T-helper 2 cell (primary cell): ENCODE results near the gene TAF5.
"Not testable (repeated sequence)": the region's sequence is repeated elsewhere in the genome, so short reads cannot be mapped to it uniquely, and the experiment has no call there.

Experiments
- DNase-seq, 5 experiments: peaks; one replicate each; pipeline versions ENCODE4 v3.0.0 to v3.0.0-alpha.2; 2012 to 2022
- total RNA-seq, 2 donors: gene quantifications; one replicate each; lab custom pipeline; 2026; lab: John Stamatoyannopoulos, UW

Gene TAF5
- total RNA-seq, result 27.5 to 29.6 reads per million in 2 donors

- DNase-seq, result peak; percentile 64 to 98 (median 84)
These were observed at the start of gene TAF5 for GRCh38 chr10:103367782-103368518. TAF5 (plus strand) TSS chr10:103367976; CDS start chr10:103367990, 14 bp downstream.

DNA sequence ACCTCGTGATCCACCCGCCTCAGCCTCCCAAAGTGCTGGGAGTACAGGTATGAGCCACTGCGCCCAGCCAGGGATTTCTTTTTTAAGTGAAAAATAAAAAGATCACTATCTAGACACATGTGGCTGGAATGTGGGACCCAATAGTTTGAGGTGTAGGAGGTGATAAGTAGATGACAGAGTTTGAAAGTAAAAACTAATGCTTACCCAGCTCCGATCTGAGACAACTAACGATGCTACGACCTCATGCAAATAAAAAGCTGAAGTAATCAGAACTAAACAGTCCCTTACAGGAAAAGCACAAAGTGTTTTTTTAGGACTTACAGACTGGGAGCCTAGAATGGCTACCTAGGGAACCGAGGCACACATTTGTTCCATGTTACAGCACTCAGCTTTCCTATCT lies 39.9 kb upstream of the TAF5 start:
- no peak for DNase-seq

GRCh38 chr10:103333934-103334520 lies 33.7 kb upstream of the TAF5 start:
- peak in 1 of 5 experiments; percentile 35 for DNase-seq

DNA sequence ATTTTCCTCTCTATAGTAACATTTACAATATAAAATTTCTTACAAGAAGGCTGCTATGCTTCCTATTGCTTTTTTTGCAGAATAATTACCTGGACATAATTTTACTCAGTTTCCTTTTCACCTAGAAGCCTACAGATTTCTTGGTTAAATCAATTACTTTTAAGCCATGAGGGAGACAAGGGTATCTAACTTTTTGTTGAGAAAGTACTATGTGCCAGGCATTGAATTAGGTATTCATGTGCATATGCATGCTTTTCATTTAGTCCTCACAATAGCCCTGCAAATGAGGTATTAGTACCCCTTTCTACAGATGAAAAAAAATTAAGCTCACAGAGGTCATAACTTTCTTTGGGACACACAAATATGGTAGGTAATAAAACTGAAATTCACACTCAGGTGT lies 33.2 kb upstream of the TAF5 start:
- DNase-seq, result no peak

DNA sequence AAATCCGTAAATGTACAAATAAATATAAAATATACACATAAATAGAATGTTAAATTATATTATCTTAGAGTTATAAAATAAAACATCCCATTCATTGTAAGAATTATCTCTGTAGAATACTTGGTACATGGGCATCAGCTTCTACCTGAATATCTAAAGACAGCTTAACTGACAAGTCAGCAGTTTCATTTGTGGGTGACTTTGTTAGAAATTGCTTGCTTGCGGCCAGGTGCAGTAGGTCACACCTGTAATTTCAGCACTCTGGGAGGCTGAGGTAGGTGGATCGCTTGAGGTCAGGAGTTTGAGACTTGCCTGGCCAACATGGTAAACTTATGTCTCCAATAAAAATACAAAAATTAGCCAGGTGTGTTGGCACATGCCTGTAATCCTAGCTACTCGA lies 31.4 kb upstream of the TAF5 start:
- no peak for DNase-seq

DNA sequence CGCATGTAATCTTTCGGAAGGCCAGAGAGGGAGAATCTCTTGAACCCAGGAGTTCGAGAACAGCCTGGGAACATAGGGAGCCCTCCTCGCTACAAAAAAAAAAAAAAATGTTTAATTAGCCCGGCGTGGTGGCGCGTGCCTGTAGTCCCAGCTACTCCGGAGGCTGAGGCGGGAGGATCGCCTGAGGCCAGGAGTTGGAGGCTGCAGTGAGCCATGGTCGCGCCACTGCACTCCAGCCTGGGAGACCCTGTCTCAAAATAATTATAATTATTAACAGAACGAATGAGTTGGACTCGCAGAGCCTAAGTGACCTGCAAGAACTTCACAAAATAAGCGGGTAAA lies 17.6 kb upstream of the TAF5 start:
- no peak for DNase-seq

DNA sequence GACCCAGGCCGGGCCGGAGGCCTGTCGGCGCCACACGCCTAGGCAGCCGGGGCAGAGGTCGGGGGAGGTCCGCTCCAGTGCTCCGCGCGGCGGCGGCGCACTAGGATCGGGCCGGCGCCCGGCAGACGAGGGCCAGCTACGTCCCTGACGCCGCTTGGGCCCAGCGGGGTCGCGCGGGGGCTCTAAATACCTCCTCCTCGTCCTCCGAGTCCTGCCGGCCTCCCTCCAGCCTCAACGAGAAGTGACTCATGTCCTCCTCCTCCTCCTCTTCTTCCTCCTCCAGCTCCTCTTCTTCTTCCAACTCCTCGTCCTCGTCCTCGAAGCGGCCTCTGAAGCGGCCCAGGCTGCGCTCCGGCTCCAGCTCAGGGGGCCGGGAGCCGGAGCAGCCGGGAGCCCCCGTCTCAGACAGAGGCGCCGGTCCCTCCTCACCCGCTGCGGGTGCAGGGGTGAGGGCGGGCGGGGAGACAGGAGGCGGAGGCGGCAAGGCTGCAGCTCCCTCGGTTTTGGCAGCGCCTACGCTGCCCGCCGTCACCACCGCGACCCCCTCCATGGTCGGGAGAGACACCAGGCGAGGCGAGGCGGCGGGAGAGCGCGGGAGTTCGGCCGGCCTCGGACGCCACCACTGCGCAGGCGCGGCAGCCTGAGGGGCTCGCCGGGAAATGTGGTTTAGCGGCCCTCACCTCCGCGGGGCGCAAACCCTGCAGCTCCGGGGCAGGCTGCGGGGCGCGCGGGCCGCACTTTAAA lies 17.1 kb upstream of the TAF5 start, which contains the start of gene PCGF6:
PCGF6 (minus strand) TSS at position 624 of the 744 bp plus-strand sequence; CDS start at position 550, 74 bp downstream.
- peak; percentile 40 to 75 (median 57) for DNase-seq

DNA sequence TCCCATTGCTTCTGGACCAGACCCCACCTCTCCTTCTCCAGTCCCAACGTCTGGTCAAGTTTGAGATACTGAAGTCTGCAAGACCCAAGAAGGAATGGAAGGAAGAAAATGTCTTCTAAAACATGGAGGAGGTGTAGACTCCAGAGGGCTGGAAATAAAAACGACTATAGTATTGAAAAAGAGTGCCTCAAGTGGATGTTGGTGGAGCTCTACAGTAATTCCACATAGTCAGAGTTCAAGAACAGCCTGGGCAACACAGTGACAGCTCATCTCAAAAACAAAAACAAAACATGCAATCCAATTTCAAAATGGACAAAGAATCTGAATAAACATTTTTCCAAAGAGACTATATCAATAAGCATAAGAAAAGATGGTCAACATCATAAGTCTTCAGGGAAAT lies 14.5 kb upstream of the TAF5 start:
- DNase-seq, result peak in 1 of 5 experiments; percentile 12

DNA sequence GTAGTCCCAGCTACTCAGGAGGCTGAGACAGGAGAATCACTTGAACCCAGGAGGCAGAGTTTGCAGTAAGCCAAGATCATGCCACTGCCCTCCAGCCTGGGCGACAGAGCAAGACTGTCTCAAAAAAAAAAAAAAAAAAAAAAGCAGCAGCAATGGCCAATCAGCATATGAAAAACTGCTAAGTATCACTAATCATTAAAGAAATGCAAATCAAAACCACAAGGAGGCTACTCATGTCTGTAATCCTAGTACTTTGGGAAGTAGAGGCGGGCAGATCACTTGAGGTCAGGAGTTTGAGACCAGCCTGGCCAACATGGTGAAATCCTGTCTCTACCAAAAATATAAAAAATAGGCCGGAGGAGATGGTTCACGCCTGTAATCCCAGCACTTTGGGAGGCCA lies 13.2 kb upstream of the TAF5 start:
- DNase-seq, result not testable (repeated sequence)

- no peak for DNase-seq
These were observed 11.7 kb upstream of the TAF5 start for GRCh38 chr10:103355906-103356599.

- not testable (repeated sequence) for DNase-seq
These were observed 8.3 kb upstream of the TAF5 start for GRCh38 chr10:103359493-103359892.

GRCh38 chr10:103360791-103361190 lies 7.0 kb upstream of the TAF5 start:
- not testable (repeated sequence) for DNase-seq

DNA sequence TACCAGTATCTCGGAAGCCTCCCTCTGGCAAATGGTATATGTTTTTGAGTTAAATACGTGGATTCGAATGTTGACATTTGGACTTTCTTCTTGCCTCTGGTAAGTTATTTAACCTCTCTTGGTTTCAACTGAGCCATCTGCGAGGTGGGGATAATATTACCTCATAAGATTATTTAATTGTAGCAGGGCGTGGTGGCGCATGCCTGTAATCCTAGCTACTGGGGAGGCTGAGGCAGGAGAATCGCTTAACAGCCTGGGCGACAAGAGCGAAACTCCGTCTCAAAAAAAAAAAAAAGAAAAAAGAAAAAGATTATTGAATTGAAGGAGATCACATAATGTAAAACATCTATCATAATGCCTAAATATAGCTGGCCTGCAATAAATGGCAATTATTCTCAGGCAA lies 396 bp upstream of the TAF5 start:
- no peak for DNase-seq

- peak in 1 of 5 experiments; percentile 73 for DNase-seq
These were observed 5.8 kb downstream of the TAF5 start for GRCh38 chr10:103373544-103373943.

GRCh38 chr10:103374263-103374662 lies 6.5 kb downstream of the TAF5 start:
- DNase-seq, result no peak

- no peak for DNase-seq
These were observed 15.0 kb downstream of the TAF5 start for GRCh38 chr10:103382769-103383168.

- no peak for DNase-seq
These were observed 26.4 kb downstream of the TAF5 start for GRCh38 chr10:103394180-103394579.

DNA sequence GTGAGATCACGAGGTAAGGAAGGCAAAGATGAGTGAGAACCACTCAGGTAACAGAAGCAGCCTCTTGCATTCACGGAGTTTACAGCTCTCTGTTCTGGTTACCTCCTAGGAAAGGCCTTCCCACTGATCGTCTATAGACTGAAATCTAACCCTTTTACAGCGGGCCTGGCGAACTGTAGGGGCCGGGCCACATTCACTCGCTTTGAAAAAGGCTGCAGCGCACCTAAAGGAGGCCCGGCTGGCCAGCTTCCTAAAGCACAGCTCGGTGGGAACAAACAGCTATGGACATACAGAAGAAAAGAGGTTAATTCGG lies 27.9 kb downstream of the TAF5 start:
- DNase-seq, result peak in 1 of 5 experiments; percentile 11

DNA sequence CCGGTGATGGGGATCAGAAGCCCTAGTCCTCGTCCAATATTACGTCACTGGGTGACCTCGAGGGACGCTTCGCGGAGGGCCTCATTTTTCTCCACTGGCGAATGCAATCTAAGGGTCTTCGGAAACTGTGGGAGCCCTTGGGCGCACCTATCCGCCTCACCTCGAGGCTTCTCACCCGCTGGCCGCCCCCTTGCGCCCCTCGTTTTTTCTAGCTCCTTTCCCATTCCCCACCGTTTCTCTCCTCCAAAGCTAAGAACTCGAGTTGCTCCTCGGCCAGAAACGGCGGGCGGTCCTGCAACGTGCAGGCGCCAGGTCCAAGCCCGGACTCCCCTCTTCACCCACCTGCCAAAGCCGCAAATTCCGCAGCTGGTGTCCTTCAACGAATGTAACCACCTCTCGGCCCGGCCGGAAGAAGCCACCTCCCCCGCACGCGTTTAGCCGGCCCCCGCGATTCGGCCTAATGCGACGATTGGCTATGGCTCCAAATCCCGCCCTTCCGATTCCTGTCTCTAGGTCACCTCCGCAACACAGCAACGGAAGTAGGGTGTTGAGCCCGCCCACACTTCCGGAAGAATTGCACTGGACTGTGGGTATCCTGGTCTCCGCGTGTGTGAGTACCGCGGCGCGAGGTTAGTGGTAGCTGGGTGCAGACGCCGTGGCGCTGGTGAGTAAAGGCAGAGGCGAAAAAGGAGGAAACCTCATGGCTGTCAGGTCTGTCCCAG lies 28.5 kb downstream of the TAF5 start, which contains the start of the genes ATP5MK and PDCD11:
ATP5MK (minus strand) TSS at position 409 of the 722 bp plus-strand sequence. CDS start 4,018 bp downstream, outside the sequence.
PDCD11 (plus strand) TSS at position 560 of the 722 bp plus-strand sequence. CDS start 1,801 bp downstream, outside the sequence.
- DNase-seq, result peak; percentile 79 to 98 (median 90)

DNA sequence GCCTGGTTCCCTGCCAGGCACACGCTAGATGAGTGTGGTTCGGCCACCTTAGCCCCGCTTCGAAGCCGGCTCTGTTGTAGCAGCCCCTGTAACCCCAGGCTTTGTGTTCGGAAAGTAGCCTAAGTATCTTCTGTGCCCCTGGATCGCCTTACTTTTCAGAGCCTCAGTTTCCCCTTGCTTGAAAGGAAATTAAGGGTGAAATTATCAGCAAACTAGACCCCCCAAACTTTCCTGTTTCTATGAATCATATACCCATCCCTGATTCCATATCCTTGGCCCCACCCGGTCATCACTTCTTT lies 29.0 kb downstream of the TAF5 start:
- no peak for DNase-seq

DNA sequence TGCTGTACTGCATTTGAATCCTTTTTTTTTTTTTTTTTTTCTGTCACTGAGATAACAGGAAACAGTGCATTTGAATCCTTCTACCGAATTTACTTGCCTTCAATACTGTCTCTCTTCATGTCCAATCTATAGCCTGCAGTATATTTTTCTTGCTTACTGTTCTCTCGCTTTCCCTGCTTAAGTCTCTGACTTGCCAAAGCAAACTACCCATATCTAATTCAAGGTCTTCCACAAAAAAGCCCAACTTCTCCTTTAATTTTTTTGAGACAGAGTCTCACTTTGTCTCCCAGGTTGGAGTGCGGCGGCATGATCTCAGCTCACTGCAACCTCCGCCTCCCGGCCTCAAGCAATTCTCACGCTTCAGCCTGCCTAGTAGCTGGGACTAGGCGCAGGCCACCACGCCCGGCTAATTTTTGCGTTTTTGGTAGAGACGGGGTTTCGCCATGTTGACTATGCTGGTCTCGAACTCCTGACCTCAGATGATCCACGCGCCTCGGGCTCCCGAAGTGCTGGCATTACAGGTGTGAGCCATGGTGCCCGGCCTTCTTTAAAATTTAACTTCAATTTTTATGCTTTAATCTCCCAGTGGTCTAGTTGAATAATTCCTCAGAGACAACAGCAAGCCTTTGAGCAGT lies 29.5 kb downstream of the TAF5 start:
- peak in 1 of 5 experiments; percentile 21 for DNase-seq

DNA sequence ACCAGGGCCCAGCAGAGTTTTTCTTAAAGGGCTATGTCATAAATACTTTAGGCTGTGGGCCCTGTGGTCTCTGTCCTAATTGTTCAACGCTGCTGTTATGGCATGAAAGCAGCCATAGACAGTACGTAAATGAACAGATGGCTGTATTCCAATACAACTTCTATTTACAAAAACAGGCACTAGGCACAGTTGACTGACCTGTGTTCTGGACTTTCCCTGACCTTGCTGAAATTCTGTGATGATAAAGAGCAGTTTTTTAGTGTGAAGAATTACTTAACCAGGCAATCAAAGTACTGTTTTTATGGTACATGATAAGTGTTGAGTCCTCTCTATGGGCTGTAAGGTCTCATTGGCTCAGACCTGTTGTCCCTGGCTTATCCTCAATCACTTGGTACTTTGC lies 45.8 kb downstream of the TAF5 start:
- no peak for DNase-seq
